Lower lobe of right lung (tissue), 2 donors: ENCODE measurements around the gene MYLK. TPM values are rescaled to one million over a fixed set of nuclear protein-coding genes. Genes with fewer than 3 reads are reported as not detected.

Experiments
- ATAC-seq, 2 donors: fragments of 200-7000 bp; cut with Tn5 transposase; one replicate each; pipeline ENCODE4 v1.9.1; 2020 to 2022; ENCODE audit warnings: mild to moderate bottlenecking in 2 of 2, moderate library complexity in 2 of 2
- DNase-seq: peaks from one replicate; pipeline ENCODE4 v3.0.0-alpha.2; 2020
- H3K27ac ChIP-seq: fragments of 200-600 bp; one replicate; pipeline ENCODE4 v1.8.0; 2022
- H3K27me3 ChIP-seq: fragments of 200-600 bp; one replicate; pipeline ENCODE4 v1.8.0; 2022; ENCODE audit warnings: low read depth
- H3K36me3 ChIP-seq: fragments of 200-600 bp; one replicate; pipeline ENCODE4 v1.8.0; 2022; ENCODE audit warnings: mild to moderate bottlenecking
- H3K4me1 ChIP-seq: fragments of 200-600 bp; one replicate; pipeline ENCODE4 v1.8.0; 2022
- H3K4me3 ChIP-seq: fragments of 200-600 bp; one replicate; pipeline ENCODE4 v1.8.0; 2022; ENCODE audit warnings: mild to moderate bottlenecking
- H3K9me3 ChIP-seq: fragments of 200-600 bp; one replicate; pipeline ENCODE4 v1.8.0; 2022
- CTCF ChIP-seq: fragments of 200-600 bp; IDR thresholded peaks from one replicate; pipeline ENCODE4 v1.8.0; 2022; ENCODE audit warnings: antibody characterized with exemption, mild to moderate bottlenecking
- intact Hi-C: fragments of 100-400 bp; cut with DNase I; formaldehyde crosslinking; loops from one replicate; pipeline ENCODE4 v1.11.0; 2022
- total RNA-seq: library from RNA; stranded (reverse); fragmentation: NEBNext Ultra II Directional; extraction: Animal tissue kit (Norgen Biotek cat#: 25700); gene quantifications from one replicate; pipeline ENCODE4 v1.2.1, GENCODE V29; 2021
- donor health status: DM: no; HTN: yes; CAD: no; lungs with severe emphysema.

Gene MYLK
- total RNA-seq, 1 donor from 2014 or later, result 156 TPM

- H3K4me3 ChIP-seq, result peak overlapping the region; percentile 88
- peaks cover 4% of the 10 kb centered on the region for H3K36me3 ChIP-seq
- ATAC-seq (peak in 1 of 2 donors; percentile 28), DNase-seq (no peak)
- peaks cover 8% of the 10 kb centered on the region for H3K9me3 ChIP-seq
- H3K27ac ChIP-seq, result peak overlapping the region; percentile 94
- peaks cover 15% of the 10 kb centered on the region for H3K4me1 ChIP-seq
- TF ChIP-seq CTCF, result no peak
- intact Hi-C loops, result no loop called here
- H3K27me3 ChIP-seq, result no peaks in the 10 kb centered on the region
These were observed 298.0 kb downstream of the MYLK start for GRCh38 chr3:123586131-123586530.

GRCh38 chr3:123584988-123585937 is 298.9 kb downstream of the MYLK start, which contains the start of gene HACD2:
Gene HACD2 (minus strand): TSS chr3:123585053. CDS start chr3:123585027, 26 bp downstream.
- TF ChIP-seq CTCF, result no peak
- H3K27ac ChIP-seq, result peak within 1 kb of the TSS; percentile 94
- peaks cover 11% of the 10 kb centered on the region for H3K36me3 ChIP-seq
- H3K4me1 ChIP-seq, result peaks cover 15% of the 10 kb centered on the region
- ATAC-seq (peak; percentile 98 to 99), DNase-seq (peak; percentile 98)
- H3K4me3 ChIP-seq, result peak within 1 kb of the TSS; percentile 88
- no peaks in the 10 kb centered on the region for H3K9me3 ChIP-seq
- intact Hi-C loops, result no loop called here
- H3K27me3 ChIP-seq, result no peaks in the 10 kb centered on the region

DNA sequence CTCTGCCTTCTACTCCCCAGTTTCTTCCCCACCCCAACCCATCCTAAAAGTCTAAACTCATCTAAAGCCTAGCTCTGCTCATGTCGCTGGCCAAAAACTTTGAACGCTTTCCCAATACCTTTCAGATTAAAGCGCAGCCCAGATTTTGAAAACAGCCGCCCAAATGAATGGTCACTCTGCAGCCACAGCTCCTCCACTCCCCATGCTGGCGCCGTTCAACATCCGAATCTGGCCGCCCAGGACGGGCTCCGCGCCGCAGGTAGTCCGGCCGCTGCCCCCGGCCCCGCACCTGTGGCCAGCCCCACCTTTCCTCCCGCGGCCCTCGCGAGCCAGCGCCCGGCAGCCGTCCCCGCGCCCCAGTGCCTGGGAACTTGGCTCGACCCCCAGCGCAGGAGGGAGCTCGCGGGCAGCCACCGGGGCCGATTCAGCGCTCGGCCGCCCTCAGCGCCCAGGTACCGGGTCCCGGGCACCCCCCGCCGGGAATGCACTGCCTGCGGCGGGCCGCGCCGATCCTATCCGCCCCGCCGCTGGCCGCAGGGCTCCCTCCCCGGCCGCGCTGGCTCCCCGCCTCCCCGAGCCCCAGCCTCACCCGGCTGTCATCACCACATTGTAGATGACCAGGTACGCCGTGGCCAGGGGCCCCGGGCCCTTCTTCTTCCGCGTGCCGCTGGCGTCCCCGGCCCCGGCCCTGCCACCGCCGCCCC is 299.7 kb downstream of the MYLK start:
- no peaks in the 10 kb centered on the region for H3K27me3 ChIP-seq
- ATAC-seq, result peak; percentile 72 to 79
- peak overlapping the region; percentile 94 for H3K27ac ChIP-seq
- TF ChIP-seq CTCF, result peak; percentile 23
- DNase-seq, result peak; percentile 76
- intact Hi-C loops, result no loop called here
- H3K9me3 ChIP-seq, result no peaks in the 10 kb centered on the region
- peaks cover 20% of the 10 kb centered on the region for H3K36me3 ChIP-seq
- peaks cover 15% of the 10 kb centered on the region for H3K4me1 ChIP-seq
- peak overlapping the region; percentile 88 for H3K4me3 ChIP-seq

- H3K9me3 ChIP-seq, result no peaks in the 10 kb centered on the region
- no peaks in the 10 kb centered on the region for H3K27me3 ChIP-seq
- H3K36me3 ChIP-seq, result peaks cover 26% of the 10 kb centered on the region
- no peak for ATAC-seq
- H3K4me3 ChIP-seq, result peak overlapping the region; percentile 88
- H3K27ac ChIP-seq, result no peak overlapping the region
- peaks cover 15% of the 10 kb centered on the region for H3K4me1 ChIP-seq
- no peak for DNase-seq
- intact Hi-C loops, result no loop called here
- no peak for TF ChIP-seq CTCF
These were observed 300.6 kb downstream of the MYLK start for GRCh38 chr3:123583561-123583960.

DNA sequence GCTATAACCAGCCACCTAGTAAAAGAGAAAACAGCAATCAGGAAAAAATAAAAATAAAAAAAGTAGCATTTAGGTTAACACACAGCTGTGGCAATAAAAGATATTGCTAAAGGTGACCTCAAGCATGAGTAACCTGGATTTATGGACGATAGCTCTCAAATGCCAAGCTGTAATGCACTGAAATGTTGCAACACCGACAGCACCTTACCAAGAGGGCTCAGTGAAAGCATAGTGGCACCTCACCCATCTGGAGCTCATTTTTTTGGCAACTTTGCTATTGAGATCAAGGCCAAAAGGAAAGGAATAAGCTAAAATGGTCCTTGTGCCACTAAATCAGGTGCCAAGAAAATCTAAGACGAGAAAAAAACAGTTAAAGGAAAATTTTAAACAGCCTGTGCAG is 301.8 kb downstream of the MYLK start:
- intact Hi-C loops, result no loop called here
- no peak overlapping the region for H3K4me3 ChIP-seq
- DNase-seq, result no peak
- H3K27ac ChIP-seq, result no peak overlapping the region
- no peak for ATAC-seq
- H3K36me3 ChIP-seq, result peaks cover 35% of the 10 kb centered on the region
- TF ChIP-seq CTCF, result no peak
- peaks cover 15% of the 10 kb centered on the region for H3K4me1 ChIP-seq
- H3K27me3 ChIP-seq, result no peaks in the 10 kb centered on the region
- H3K9me3 ChIP-seq, result no peaks in the 10 kb centered on the region
